HG02678 (cell line): ENCODE results near the gene RAP1GAP.

Source experiments
- ATAC-seq: cut with Tn5 transposase; IDR thresholded peaks from one replicate; pipeline ENCODE4 v1.9.1; 2021; ENCODE audit warnings: mild to moderate bottlenecking, moderate library complexity; ENCODE audit not compliant: unreplicated experiment

RAP1GAP gene

DNA sequence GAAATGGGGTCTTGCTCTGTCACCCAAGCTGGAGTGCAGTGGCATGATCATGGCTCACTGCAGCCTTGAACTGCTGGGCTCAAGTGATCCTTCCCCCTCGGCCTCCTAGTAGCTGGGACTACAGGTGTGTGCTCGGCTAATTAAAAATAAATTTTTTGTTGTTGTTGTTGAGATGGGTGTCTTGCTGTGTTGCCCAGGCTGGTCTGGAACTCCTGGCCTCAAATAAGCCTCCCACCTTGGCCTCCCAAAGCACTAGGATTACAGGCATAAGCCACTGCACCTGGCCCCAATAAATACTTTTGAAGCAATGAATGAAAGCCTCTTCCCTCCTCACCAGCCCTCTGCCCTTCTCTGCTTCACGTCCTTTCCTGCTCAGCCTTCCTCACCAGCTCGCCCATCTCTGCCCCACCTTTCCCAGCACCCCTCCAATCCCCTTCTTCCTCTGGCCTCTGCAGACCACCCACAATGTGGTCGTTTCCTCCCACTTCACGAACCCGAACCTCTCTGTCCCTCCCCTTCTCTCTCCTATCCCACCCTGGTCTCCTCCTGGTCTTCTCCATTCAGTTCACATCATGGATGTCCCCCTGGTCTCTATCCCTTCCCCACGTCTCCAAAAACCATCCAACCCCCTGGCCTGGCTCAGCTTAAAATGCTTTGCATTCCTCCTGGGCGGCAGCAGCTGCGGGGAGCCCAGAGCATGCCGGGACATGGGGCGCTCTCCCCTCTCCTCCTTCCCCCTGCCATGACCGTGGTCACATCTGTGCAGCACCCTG is 38.4 kb downstream of the RAP1GAP start:
- ATAC-seq, result no peak

- ATAC-seq, result no peak
These were observed 39.2 kb downstream of the RAP1GAP start for GRCh38 chr1:21629971-21630370.

- ATAC-seq, result no peak
These were observed 40.3 kb downstream of the RAP1GAP start for GRCh38 chr1:21628798-21629393.

GRCh38 chr1:21626921-21627339 is 42.2 kb downstream of the RAP1GAP start:
- no peak for ATAC-seq

DNA sequence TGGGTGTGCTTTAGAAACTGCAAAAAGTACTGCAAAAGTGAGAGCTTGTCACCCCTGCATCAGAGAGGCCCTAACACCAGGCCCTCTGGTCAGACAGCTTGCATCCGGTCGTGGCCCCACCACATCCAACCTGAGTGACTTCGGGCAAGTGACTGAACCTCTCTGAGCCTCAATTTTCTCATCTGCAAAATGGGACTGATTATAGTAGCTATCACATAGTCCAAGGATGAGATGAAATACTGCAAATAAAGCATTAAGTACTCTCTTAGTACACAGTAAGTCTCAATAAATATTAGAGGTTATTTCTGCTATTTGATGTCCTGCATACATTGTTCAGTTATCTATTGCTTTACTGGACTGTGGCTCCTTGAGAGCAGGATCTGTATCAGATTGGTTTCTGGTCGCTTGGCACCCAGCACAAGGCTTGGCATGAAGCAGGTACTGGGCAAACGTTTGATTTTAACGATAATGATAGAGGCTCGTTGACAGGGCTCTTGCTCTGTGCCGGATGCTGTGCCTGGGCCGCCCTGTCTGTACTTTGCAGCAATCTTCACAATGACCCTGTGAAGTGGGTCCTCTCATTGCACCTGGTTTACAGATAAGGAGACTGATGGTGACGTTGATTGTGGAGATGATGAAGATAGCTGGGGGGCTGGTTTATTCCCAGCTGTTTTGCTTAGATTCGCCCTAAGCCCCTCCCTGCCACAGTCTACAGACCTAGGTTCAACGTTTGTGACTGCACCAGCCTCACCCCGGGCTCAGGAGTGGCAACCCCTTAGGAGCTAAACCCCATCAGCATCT is 43.6 kb downstream of the RAP1GAP start:
- ATAC-seq, result no peak

DNA sequence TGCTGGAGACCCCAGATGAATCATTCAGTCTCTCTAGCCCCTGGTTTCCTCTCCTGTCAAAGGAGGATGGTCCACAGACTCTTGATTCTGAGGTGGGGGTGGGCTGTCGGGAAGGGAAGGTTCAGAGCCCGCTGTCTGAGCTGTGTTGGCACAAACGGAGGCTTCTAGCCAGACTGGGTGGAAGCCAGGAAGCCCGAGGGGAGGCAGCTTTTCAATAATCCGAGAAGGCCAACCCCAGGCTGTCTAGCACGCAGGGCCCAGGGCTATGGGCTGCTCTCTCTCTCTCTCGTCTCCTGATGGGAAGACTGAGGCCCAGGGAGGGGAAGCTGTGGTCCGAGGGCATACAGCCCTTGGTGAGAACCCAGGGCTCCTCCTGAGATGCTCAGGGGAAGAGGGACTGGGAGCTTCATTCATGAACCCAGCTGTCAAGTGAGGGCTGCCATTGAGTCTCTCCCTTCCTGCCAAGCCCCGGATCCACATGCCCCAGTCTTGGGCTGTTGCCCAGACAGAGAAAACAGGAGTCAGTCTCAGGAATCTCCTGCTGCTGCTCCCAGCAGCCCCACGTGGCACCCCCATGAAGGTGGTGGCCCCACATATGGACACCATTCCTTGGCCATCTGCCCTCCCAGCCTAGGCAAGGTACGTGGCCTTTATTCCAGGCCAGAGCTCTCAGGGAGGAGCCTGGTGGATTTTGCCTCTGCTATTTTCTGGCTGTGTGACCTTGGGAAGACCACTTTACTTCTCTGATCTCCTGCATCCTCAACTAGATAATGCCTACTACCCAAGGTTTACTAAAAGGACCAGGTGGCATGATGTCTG is 44.4 kb downstream of the RAP1GAP start:
- no peak for ATAC-seq

DNA sequence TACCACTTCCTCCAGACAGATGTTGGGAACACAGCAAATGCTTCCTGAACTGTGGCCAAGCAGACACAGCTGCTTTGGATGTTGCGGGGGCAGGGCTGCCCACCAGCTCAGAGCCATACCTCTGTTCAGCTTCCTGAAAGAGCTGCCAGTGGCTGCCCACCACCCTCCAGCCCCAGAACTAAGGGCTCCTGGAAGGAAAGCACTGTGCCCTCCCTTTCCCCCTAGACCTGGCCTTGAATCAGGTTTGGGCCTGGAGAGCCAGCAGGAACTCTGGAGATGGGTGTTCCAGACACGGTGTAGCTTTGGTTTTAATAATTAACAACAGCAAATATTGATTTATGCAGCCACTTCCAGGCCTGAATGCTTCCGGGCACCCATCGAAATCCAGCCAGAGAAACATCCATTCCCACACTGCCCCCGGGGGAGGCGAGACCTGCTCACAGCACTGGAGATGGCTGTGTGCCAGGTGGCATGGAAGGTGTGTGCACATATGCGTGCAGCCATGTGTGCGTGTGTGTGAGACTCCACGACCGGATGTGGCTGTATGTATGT is 45.7 kb downstream of the RAP1GAP start:
- ATAC-seq, result no peak

DNA sequence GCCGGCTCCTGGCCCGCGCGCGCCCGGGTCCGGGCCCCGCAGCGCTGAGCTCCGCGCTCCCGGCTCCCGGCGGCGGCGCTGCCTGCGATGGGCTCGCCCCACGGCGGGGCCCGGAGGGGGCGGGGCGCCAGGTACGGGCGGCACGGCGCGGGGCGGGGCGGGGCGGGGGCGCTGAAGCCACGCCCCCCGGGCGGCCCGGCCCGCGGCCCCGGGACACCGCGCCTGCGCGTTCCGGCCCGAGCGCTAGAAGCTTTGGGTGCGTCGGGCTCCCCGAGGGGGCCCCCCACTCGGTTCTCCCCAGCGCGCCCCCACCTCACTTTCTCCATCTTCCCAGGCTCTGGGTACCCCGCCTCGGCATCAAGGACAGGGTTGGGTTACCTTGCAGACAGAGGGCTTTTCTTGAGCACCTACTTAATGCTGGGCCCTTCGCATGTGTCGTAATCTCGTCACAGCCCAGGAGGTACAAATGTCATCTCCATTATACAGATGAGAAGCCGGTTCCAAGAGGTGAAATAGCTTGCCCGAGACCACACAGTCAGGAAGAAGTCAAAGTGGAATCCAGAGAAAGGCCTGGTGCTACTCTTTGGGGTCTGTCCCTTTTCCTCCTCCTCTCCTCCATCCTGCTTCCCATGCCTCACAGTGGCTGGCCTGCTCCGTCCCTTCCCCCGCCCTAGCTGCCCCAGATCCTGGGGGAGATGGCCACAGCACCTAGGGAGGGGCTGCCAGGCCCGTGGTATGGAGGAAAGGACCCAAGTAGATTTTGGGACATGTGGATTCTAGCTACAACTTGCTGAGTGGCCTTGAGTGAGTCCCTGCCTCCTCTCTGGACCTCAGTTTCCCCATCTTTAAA is 46.5 kb downstream of the RAP1GAP start:
- ATAC-seq, result no peak

- ATAC-seq, result no peak
These were observed 47.3 kb downstream of the RAP1GAP start for GRCh38 chr1:21621761-21622436.

- ATAC-seq, result no peak
These were observed 48.1 kb downstream of the RAP1GAP start for GRCh38 chr1:21621051-21621450.

GRCh38 chr1:21620496-21620895 is 48.7 kb downstream of the RAP1GAP start:
- no peak for ATAC-seq

DNA sequence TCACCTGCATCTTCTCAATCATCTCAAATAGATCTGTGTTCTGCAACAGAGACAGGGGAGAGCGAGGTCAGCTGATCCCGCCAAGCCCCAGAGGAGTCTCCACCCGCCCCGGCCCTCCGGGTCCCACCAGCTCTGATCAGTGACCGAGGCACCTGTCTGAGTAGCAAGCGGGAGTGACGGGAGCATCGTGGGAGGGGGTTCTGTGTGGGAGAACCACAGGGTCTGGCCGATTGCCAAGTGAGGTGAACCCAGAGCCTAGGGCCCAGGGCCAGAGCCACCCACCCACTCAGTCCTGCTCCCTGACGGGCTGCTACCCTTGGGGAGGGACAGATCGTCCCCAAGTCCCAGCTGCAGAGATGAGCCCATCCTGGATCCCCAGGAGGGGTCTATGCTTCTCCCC is 49.1 kb downstream of the RAP1GAP start:
- no peak for ATAC-seq

DNA sequence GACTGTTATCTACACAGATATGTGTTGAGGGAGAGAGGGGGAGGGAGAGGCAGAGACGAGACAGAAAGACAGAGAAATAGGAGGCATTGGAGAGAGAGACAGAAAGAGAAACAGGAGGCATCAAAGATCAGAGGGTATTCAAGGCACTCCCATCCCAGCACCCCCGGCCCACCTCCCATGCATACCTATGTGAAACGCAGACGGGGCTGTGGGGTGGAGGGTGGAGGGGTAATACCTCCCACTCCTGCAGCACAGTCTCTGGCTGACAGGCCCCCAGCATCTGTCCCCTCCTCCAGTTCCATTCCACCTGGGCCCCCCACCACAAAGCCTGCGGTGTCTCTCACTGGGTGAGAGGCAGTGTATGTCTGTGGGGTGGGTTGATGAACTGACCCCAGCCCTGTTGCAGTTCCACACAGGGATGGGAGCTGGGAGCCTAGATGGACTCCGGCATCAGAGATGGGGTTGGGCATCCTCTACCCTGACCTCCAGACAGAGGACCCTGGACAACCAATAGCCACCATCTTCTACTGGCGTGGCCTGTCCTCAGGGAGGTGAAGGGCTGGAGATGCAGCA is 49.7 kb downstream of the RAP1GAP start:
- ATAC-seq, result no peak

- no peak for ATAC-seq
These were observed 50.4 kb downstream of the RAP1GAP start for GRCh38 chr1:21618561-21619374.

DNA sequence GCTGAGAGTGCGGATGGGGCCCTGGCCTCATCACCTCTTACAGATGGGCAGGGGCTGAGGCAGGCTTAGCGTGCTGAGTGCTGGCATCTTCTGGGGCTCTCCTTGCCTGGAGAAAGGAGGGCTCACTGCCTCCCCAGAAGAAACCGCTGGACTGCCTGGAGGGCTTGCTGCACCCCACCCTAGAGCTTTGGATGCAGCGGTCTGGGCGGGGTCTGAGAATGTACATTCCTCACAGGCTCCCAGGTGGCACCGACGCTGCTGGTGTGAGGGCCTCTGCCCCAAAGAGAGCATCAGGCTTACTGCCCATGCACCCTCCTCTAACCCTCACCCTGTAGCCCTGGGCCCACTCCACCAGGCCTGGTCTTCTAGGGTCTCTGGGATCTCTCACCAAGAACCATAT is 51.1 kb downstream of the RAP1GAP start:
- ATAC-seq, result no peak

- no peak for ATAC-seq
These were observed 51.9 kb downstream of the RAP1GAP start for GRCh38 chr1:21617126-21617738.

DNA sequence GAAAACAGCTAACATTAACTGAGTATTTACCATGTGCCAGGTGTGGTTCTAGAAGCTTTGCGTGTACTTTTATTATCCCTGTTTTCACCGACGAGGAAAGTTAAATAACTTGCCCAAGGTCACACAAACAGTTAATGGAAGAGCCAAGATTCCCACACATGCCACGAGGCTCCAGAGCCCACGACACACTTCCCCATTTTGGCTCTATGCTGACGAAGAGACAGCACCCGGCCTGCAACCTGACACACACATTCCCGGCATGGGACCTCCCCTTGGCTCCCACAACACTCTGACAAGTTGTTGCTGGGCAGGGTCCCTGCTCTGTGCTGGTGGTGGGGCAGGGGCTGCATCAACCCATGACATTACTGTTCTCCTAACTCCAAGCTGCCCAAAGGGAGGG is 52.8 kb downstream of the RAP1GAP start:
- no peak for ATAC-seq
